ENCODE measurements around the gene LRP4. TPM values are rescaled to one million over a fixed set of nuclear protein-coding genes. Genes with fewer than 3 reads are reported as not detected.

The LRP4 gene
- total RNA-seq, 1 experiment from 2014 or later = 11.6 TPM

GRCh38 chr11:46913484-46913883, 4.9 kb downstream of the LRP4 start:
- peak overlapping the region; percentile 38 for H3K9ac ChIP-seq (ENCODE audit: extremely low read depth, insufficient read length, low read length)
- peak overlapping the region; percentile 69 to 78 for H3K4me3 Mint-ChIP-seq
- peaks cover 24% of the 10 kb centered on the region for H3K23me2 ChIP-seq (ENCODE audit: insufficient read length, low read depth, low read length, poor library complexity, severe bottlenecking)
- no peaks in the 10 kb centered on the region for H4K20me1 ChIP-seq (ENCODE audit: control insufficient read depth, insufficient read depth, insufficient read length)
- no peak overlapping the region for H2AK5ac ChIP-seq (ENCODE audit: insufficient read length, low read length)
- H3K4ac ChIP-seq (ENCODE audit: low read depth, low read length) = no peak overlapping the region
- TF ChIP-seq CTCF (conservative IDR thresholded peaks at IDR 0.05) = no peak
- no peak overlapping the region for H2AFZ ChIP-seq (ENCODE audit: low read length)
- H3K4me1 ChIP-seq (ENCODE audit: insufficient read depth, low read length) = peaks cover 8% of the 10 kb centered on the region; the same call in 1 of the 2 replicates
- no peak overlapping the region for H2BK12ac ChIP-seq (ENCODE audit: insufficient read length, low read depth, low read length)
- H4K91ac ChIP-seq (ENCODE audit: insufficient read length, low read depth, low read length) = no peak overlapping the region
- H4K5ac ChIP-seq (ENCODE audit: insufficient read length, low read depth, low read length) = no peak overlapping the region
- no peak overlapping the region for H3K56ac ChIP-seq (ENCODE audit: insufficient read length, low read depth, low read length)
- no peak overlapping the region for H2BK5ac ChIP-seq (ENCODE audit: insufficient read length, low read length)
- peaks cover 2 to 4% (median 4%) of the 10 kb centered on the region in 3 experiments; a peak in 4 of 7 replicates for H3K36me3 Mint-ChIP-seq (ENCODE audit: insufficient read depth in 1 of 3, low read depth in 3 of 3)
- peak overlapping the region; percentile 68 for H3K27ac ChIP-seq (ENCODE audit: insufficient read length, low read depth, low read length)
- peaks cover 66% of the 10 kb centered on the region in 2 experiments for H3K4me1 Mint-ChIP-seq
- no peak overlapping the region for H2BK15ac ChIP-seq (ENCODE audit: low read depth, low read length)
- no peak overlapping the region for H3K23ac ChIP-seq (ENCODE audit: insufficient read length, low read depth, low read length)
- peaks cover 33% of the 10 kb centered on the region for H3K27me3 Mint-ChIP-seq (ENCODE audit: low read depth)
- H3K79me2 ChIP-seq (ENCODE audit: insufficient read depth, low read length) = peaks cover 3% of the 10 kb centered on the region; the same call in 1 of the 2 replicates
- no CpG with 5 or more reads among the region's 3 CpGs for WGBS (ENCODE audit: extremely low coverage, insufficient read length, low lambda C conversion rate)
- no peak overlapping the region for H2BK20ac ChIP-seq (ENCODE audit: low read depth, low read length, poor library complexity, severe bottlenecking)
- no peak overlapping the region; the same call in 1 of the 2 replicates for H3K14ac ChIP-seq (ENCODE audit: insufficient read depth, low read length)
- no peaks in the 10 kb centered on the region; the same call in 1 of the 2 replicates for H3K27me3 ChIP-seq (ENCODE audit: insufficient read depth, low read length)
- peak overlapping the region; percentile 97 to 98 (median 97); a peak in 6 of 7 replicates for H3K27ac Mint-ChIP-seq
- H3K9me3 ChIP-seq (ENCODE audit: control insufficient read depth, low read depth, low read length) = no peaks in the 10 kb centered on the region
- H3K18ac ChIP-seq (ENCODE audit: insufficient read length, low read depth, low read length) = no peak overlapping the region
- no peak overlapping the region for H4K8ac ChIP-seq (replicated peaks; ENCODE audit: insufficient read length, low read depth, low read length)
- H3K9me3 Mint-ChIP-seq = no peaks in the 10 kb centered on the region; a peak in 1 of 5 replicates
- no peak overlapping the region for H2BK120ac ChIP-seq (ENCODE audit: low read depth, low read length, poor library complexity, severe bottlenecking)
- H3K4me2 ChIP-seq (ENCODE audit: insufficient read depth, insufficient read length, low read length) = peak overlapping the region; percentile 75
- no peak for DNase-seq
- H3T11ph ChIP-seq (ENCODE audit: low read length) = no peak overlapping the region
- H3K79me1 ChIP-seq (ENCODE audit: insufficient read depth, low read depth, low read length, poor library complexity, severe bottlenecking) = no peaks in the 10 kb centered on the region
